K562 (cell line): ENCODE results near the gene C11orf98. TPM values are rescaled to one million over a fixed set of nuclear protein-coding genes. Genes with fewer than 3 reads are reported as not detected.

Experiments used
- ARID1B ChIP-seq: fragments of 450-650 bp; IDR thresholded peaks from 2 replicates; pipeline ENCODE4 v1.6.1; 2016; ENCODE audit warnings: antibody characterized with exemption, mild to moderate bottlenecking, inconsistent platforms
- ATF1 ChIP-seq, 2 experiments: fragments of 450-650 bp in 1 of 2; IDR thresholded peaks; 2 replicates each; pipeline ENCODE4 v1.6.1; 2016; ENCODE audit warnings: missing compliant biosample characterization in 1 of 2, missing genetic modification characterization in 1 of 2
- C11orf30 ChIP-seq: fragments of 450-650 bp; IDR thresholded peaks from 2 replicates; pipeline ENCODE4 v1.6.1; 2016; ENCODE audit warnings: low read depth, mild to moderate bottlenecking
- CTBP1 ChIP-seq: fragments of 450-650 bp; IDR thresholded peaks from 2 replicates; pipeline ENCODE4 v1.6.1; 2016; ENCODE audit warnings: borderline replicate concordance
- DNMT1 ChIP-seq: fragments of 450-650 bp; IDR thresholded peaks from 2 replicates; pipeline ENCODE4 v1.6.1; 2016; ENCODE audit warnings: antibody characterized with exemption, mild to moderate bottlenecking
- ESRRB ChIP-seq: fragments of 250-450 bp; sonication (Bioruptor Pico); IDR thresholded peaks from 2 replicates; pipeline ENCODE4 v1.5.0; 2020; ENCODE audit warnings: mild to moderate bottlenecking, moderate library complexity, borderline replicate concordance
- GTF2A2 ChIP-seq: IDR thresholded peaks from 2 replicates; pipeline ENCODE4 v1.6.1; 2016; ENCODE audit warnings: mild to moderate bottlenecking, missing genetic modification characterization, missing compliant biosample characterization
- HSF4 ChIP-seq: fragments of 250-450 bp; sonication (Bioruptor Pico); IDR thresholded peaks from 2 replicates; pipeline ENCODE4 v2.1.2; 2022; ENCODE audit warnings: mild to moderate bottlenecking, moderate library complexity, borderline replicate concordance
- JUNB ChIP-seq: fragments of 450-650 bp; formaldehyde crosslinking; conservative IDR thresholded peaks from 2 replicates; pipeline ENCODE4 v1.4.0; 2020; ENCODE audit warnings: mild to moderate bottlenecking
- POLR3G ChIP-seq: IDR thresholded peaks from 2 replicates; pipeline ENCODE4 v1.6.1; 2011; ENCODE audit not compliant: insufficient read length, insufficient replicate concordance; ENCODE audit errors: extremely low read depth
- PPARD ChIP-seq: fragments of 250-450 bp; sonication (Bioruptor Pico); IDR thresholded peaks from 2 replicates; pipeline ENCODE4 v1.8.0; 2022; ENCODE audit warnings: inconsistent platforms, mild to moderate bottlenecking, moderate library complexity
- PTRF ChIP-seq: fragments of 450-650 bp; IDR thresholded peaks from 2 replicates; pipeline ENCODE4 v1.6.1; 2016; ENCODE audit warnings: mild to moderate bottlenecking, missing genetic modification characterization, missing compliant biosample characterization
- RBM34 ChIP-seq: fragments of 200-400 bp; formaldehyde crosslinking; IDR thresholded peaks from 2 replicates; pipeline ENCODE4 v1.6.1; 2018; ENCODE audit warnings: low read length, borderline replicate concordance; ENCODE audit not compliant: insufficient read depth
- RFX1 ChIP-seq: fragments of 450-650 bp; IDR thresholded peaks from 2 replicates; pipeline ENCODE4 v1.6.1; 2016; ENCODE audit warnings: mild to moderate bottlenecking, moderate library complexity
- U2AF1 ChIP-seq: fragments of 200-400 bp; formaldehyde crosslinking; optimal IDR thresholded peaks from 2 replicates; pipeline ENCODE3; 2017; ENCODE audit warnings: mild to moderate bottlenecking, low read depth, low read length, moderate library complexity
- ZFP30 ChIP-seq: fragments of 250-450 bp; sonication (Bioruptor Pico); IDR thresholded peaks from 2 replicates; pipeline ENCODE4 v1.8.0; 2022; ENCODE audit warnings: moderate library complexity, mild to moderate bottlenecking, inconsistent platforms, borderline replicate concordance
- ZNF316 ChIP-seq: fragments of 450-650 bp; IDR thresholded peaks from 2 replicates; pipeline ENCODE4 v1.6.1; 2016
- ZNF77 ChIP-seq: fragments of 250-450 bp; sonication (Bioruptor Pico); IDR thresholded peaks from 2 replicates; pipeline ENCODE4 v1.5.0; 2020
- polyA plus RNA-seq, 8 experiments: library from polyadenylated mRNA; depleted of rRNA in 4 of 8; stranded (reverse) in 5 of 8; unstranded in 3 of 8; fragments of >200 nt; fragmentation: Nextera tagmentation in 2 of 8; fragmentation: Illumina TruSeq in 1 of 8; extraction: Ambion mirVana in 2 of 8; extraction: Trizol in 1 of 8; gene quantifications; 2 replicates each; pipeline versions ENCODE4 v1.2.1 to v1.2.3, GENCODE V29; 2011 to 2014; ENCODE audit warnings: inconsistent platforms in 1 of 8, missing spikeins in 1 of 8
- total RNA-seq, 7 experiments: library from RNA; depleted of rRNA in 6 of 7; stranded (reverse); fragments of >200 nt in 6 of 7; fragmentation: Illumina TruSeq in 2 of 7; extraction: Trizol in 2 of 7; gene quantifications; 2 replicates each; pipeline versions ENCODE4 v1.2.1 to v1.2.3, GENCODE V29; 2011 to 2021; ENCODE audit warnings: low replicate concordance in 1 of 7
- TF ChIP-seq, protein P1 (sequence below): sonication (generic); formaldehyde crosslinking; IDR thresholded peaks from 2 replicates; pipeline ENCODE4 v1.8.1; 2023; ENCODE audit warnings: mild to moderate bottlenecking, missing genetic modification reagents
- TF ChIP-seq, protein P2 (sequence below): fragments of 450-650 bp; IDR thresholded peaks from 2 replicates; pipeline ENCODE4 v1.6.1; 2016
- TF ChIP-seq, protein P3 (sequence below), 3 experiments: IDR thresholded peaks in 2 of 3; conservative IDR thresholded peaks in 1 of 3; 2 replicates each; pipeline ENCODE4 v1.5.1; 2011 to 2012; ENCODE audit warnings: low read length in 3 of 3, mild to moderate bottlenecking in 3 of 3, control low read depth in 2 of 3, improper control_type of control experiment in 1 of 3, inconsistent platforms in 1 of 3, low read depth in 1 of 3, mixed read lengths in 1 of 3, moderate library complexity in 1 of 3; ENCODE audit not compliant: insufficient read depth in 2 of 3
- TF ChIP-seq, protein P4 (sequence below): fragments of 450-650 bp; IDR thresholded peaks from 2 replicates; pipeline ENCODE4 v1.6.1; 2017; ENCODE audit warnings: antibody characterized with exemption, mild to moderate bottlenecking

The C11orf98 gene
- total and polyA plus RNA-seq, 9 of the 15 experiments (the other 6 are each of a cell fraction or from before 2014, with no cell fraction given) = 103 to 352 (median 218) TPM

DNA sequence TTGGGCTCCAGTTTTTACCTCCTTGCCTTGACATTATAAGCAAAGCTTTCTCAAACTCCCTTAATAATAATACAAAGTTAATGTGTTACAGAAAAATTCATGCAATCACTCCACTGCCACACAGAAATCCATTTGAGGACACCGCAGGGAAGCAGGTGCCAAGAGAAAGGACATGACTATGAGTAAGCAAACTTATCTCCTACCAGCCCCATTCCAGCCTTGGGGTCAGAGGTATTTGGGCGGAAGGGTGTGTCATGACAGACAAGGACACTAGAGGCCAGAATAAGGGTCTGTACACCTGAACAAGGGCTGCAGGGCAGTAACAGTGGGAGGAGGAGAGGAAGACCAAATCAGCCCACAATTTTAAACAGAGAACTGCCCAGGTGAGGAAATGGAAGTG lies 48.3 kb upstream of the C11orf98 start (continued):
- TF ChIP-seq ATF1 (CRISPR knock-in tag; IDR thresholded peaks at IDR 0.05) (no peak), ATF1 (tag; IDR thresholded peaks at IDR 0.05) (no peak), HSF4 (no peak), CTBP1 (peak; percentile 31; the same call in 1 of the 2 replicates), ZNF316 (0 out of 2 replicates have a peak, but pooled peaks have one; percentile 23), JUNB (CRISPR knock-in tag) (no peak), ESRRB (CRISPR knock-in tag) (no peak), RBM34 (no peak), RFX1 (no peak), ARID1B (peak; percentile 18; the same call in 1 of the 2 replicates), U2AF1 (no peak), DNMT1 (no peak), PTRF (tag) (no peak), GTF2A2 (tag) (no peak), POLR3G (no peak), C11orf30 (peak; percentile 62), ZFP30 (CRISPR knock-in tag) (no peak), PPARD (CRISPR knock-in tag) (no peak), ZNF77 (CRISPR knock-in tag) (no peak)
- TF ChIP-seq, protein P1, sequence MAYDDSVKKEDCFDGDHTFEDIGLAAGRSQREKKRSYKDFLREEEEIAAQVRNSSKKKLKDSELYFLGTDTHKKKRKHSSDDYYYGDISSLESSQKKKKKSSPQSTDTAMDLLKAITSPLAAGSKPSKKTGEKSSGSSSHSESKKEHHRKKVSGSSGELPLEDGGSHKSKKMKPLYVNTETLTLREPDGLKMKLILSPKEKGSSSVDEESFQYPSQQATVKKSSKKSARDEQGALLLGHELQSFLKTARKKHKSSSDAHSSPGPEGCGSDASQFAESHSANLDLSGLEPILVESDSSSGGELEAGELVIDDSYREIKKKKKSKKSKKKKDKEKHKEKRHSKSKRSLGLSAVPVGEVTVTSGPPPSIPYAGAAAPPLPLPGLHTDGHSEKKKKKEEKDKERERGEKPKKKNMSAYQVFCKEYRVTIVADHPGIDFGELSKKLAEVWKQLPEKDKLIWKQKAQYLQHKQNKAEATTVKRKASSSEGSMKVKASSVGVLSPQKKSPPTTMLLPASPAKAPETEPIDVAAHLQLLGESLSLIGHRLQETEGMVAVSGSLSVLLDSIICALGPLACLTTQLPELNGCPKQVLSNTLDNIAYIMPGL (CRISPR knock-in tag) = no peak
- TF ChIP-seq, protein P2, sequence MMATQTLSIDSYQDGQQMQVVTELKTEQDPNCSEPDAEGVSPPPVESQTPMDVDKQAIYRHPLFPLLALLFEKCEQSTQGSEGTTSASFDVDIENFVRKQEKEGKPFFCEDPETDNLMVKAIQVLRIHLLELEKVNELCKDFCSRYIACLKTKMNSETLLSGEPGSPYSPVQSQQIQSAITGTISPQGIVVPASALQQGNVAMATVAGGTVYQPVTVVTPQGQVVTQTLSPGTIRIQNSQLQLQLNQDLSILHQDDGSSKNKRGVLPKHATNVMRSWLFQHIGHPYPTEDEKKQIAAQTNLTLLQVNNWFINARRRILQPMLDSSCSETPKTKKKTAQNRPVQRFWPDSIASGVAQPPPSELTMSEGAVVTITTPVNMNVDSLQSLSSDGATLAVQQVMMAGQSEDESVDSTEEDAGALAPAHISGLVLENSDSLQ = peak; percentile 14; the same call in 1 of the 2 replicates
- TF ChIP-seq, protein P3, sequence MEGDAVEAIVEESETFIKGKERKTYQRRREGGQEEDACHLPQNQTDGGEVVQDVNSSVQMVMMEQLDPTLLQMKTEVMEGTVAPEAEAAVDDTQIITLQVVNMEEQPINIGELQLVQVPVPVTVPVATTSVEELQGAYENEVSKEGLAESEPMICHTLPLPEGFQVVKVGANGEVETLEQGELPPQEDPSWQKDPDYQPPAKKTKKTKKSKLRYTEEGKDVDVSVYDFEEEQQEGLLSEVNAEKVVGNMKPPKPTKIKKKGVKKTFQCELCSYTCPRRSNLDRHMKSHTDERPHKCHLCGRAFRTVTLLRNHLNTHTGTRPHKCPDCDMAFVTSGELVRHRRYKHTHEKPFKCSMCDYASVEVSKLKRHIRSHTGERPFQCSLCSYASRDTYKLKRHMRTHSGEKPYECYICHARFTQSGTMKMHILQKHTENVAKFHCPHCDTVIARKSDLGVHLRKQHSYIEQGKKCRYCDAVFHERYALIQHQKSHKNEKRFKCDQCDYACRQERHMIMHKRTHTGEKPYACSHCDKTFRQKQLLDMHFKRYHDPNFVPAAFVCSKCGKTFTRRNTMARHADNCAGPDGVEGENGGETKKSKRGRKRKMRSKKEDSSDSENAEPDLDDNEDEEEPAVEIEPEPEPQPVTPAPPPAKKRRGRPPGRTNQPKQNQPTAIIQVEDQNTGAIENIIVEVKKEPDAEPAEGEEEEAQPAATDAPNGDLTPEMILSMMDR (IDR thresholded peaks at IDR 0.05 in 2 of 3, conservative IDR thresholded peaks at IDR 0.05 in 1 of 3; ENCODE audit: insufficient read depth in 2 of 3, low read depth in 1 of 3, low read length in 3 of 3) = 0 out of 6 replicates have a peak, but pooled peaks of 1 of the 3 experiments have one; percentile 6
- TF ChIP-seq, protein P4, sequence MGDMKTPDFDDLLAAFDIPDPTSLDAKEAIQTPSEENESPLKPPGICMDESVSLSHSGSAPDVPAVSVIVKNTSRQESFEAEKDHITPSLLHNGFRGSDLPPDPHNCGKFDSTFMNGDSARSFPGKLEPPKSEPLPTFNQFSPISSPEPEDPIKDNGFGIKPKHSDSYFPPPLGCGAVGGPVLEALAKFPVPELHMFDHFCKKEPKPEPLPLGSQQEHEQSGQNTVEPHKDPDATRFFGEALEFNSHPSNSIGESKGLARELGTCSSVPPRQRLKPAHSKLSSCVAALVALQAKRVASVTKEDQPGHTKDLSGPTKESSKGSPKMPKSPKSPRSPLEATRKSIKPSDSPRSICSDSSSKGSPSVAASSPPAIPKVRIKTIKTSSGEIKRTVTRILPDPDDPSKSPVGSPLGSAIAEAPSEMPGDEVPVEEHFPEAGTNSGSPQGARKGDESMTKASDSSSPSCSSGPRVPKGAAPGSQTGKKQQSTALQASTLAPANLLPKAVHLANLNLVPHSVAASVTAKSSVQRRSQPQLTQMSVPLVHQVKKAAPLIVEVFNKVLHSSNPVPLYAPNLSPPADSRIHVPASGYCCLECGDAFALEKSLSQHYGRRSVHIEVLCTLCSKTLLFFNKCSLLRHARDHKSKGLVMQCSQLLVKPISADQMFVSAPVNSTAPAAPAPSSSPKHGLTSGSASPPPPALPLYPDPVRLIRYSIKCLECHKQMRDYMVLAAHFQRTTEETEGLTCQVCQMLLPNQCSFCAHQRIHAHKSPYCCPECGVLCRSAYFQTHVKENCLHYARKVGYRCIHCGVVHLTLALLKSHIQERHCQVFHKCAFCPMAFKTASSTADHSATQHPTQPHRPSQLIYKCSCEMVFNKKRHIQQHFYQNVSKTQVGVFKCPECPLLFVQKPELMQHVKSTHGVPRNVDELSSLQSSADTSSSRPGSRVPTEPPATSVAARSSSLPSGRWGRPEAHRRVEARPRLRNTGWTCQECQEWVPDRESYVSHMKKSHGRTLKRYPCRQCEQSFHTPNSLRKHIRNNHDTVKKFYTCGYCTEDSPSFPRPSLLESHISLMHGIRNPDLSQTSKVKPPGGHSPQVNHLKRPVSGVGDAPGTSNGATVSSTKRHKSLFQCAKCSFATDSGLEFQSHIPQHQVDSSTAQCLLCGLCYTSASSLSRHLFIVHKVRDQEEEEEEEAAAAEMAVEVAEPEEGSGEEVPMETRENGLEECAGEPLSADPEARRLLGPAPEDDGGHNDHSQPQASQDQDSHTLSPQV = 0 out of 2 replicates have a peak, but pooled peaks have one; percentile 32
